Neural crest cell (in vitro differentiated cells): ENCODE measurements around the gene TIE1. TPM values are rescaled to one million over a fixed set of nuclear protein-coding genes. Genes with fewer than 3 reads are reported as not detected.
A peak's percentile ranks its signal among the peaks of the same experiment; 100 is the strongest.

ENCODE experiments used
- DNase-seq: peaks from one replicate; pipeline ENCODE4 v3.0.0; 2021; ENCODE audit warnings: low read depth, mixed read lengths, low spot score
- H3K27ac Mint-ChIP-seq: one replicate; pipeline ENCODE4 v1.8.0; 2021; ENCODE audit warnings: mild to moderate bottlenecking, mixed read lengths; ENCODE audit not compliant: unreplicated experiment
- H3K27me3 Mint-ChIP-seq: 2 replicates; pipeline ENCODE4 v1.8.0; 2021; ENCODE audit warnings: low read depth, mild to moderate bottlenecking, mixed read lengths
- H3K36me3 Mint-ChIP-seq: 2 replicates; pipeline ENCODE4 v1.8.0; 2021; ENCODE audit warnings: low read depth, mild to moderate bottlenecking, mixed read lengths
- H3K4me1 Mint-ChIP-seq: 2 replicates; pipeline ENCODE4 v1.8.0; 2021; ENCODE audit warnings: mixed read lengths
- H3K4me3 Mint-ChIP-seq: one replicate; pipeline ENCODE4 v1.8.0; 2021; ENCODE audit warnings: mild to moderate bottlenecking, mixed read lengths
- H3K9me3 Mint-ChIP-seq: 2 replicates; pipeline ENCODE4 v1.8.0; 2021; ENCODE audit warnings: mixed read lengths
- CTCF ChIP-seq: fragments of 200-600 bp; sonication (generic); conservative IDR thresholded peaks from 2 replicates; pipeline ENCODE4 v1.5.0; 2021; ENCODE audit warnings: antibody characterized with exemption, mild to moderate bottlenecking
- total RNA-seq: library from RNA; stranded (reverse); gene quantifications from 2 replicates; pipeline ENCODE4 v1.2.1, GENCODE V29; 2021

TIE1 gene
- total RNA-seq, 1 donor from 2014 or later: 2.2 TPM

- Mint-ChIP-seq H3K9me3 (peaks cover 3% of the 10 kb centered on the region), H3K4me1 (peaks cover 53% of the 10 kb centered on the region), H3K4me3 (peak overlapping the region; percentile 98), H3K27ac (peak overlapping the region; percentile 93), H3K36me3 (peaks cover 23% of the 10 kb centered on the region), H3K27me3 (no peaks in the 10 kb centered on the region)
- TF ChIP-seq CTCF: peak; percentile 62
- no peak for DNase-seq
Measured at GRCh38 chr1:43358121-43358745, 57.5 kb downstream of the TIE1 start.

GRCh38 chr1:43358746-43359693 is 58.2 kb downstream of the TIE1 start, which contains the start of gene CDC20:
Gene CDC20, plus strand, starts transcription at chr1:43358981. Its CDS starts 235 bp downstream, at chr1:43359216.
- Mint-ChIP-seq H3K4me1 (peaks cover 59% of the 10 kb centered on the region), H3K36me3 (peaks cover 26% of the 10 kb centered on the region), H3K27ac (peak within 1 kb of the TSS; percentile 93), H3K27me3 (no peaks in the 10 kb centered on the region), H3K4me3 (peak within 1 kb of the TSS; percentile 98), H3K9me3 (peaks cover 3% of the 10 kb centered on the region)
- peak; percentile 98 for DNase-seq
- TF ChIP-seq CTCF: no peak

DNA sequence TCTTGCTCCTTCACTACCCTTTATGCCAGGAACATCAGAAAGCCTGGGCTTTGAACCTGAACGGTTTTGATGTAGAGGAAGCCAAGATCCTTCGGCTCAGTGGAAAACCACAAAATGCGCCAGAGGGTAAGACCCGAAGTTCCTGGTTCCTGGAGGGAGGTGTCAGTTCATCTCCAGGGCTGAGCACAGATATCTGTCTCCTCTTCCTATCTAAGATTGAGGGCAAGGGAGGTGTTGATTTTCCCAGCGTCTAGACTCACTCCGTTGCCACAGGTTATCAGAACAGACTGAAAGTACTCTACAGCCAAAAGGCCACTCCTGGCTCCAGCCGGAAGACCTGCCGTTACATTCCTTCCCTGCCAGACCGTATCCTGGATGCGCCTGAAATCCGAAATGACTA is 58.9 kb downstream of the TIE1 start:
- Mint-ChIP-seq H3K4me3 (peak overlapping the region; percentile 98), H3K27me3 (no peaks in the 10 kb centered on the region), H3K9me3 (peaks cover 3% of the 10 kb centered on the region), H3K27ac (peak overlapping the region; percentile 24), H3K4me1 (peaks cover 60% of the 10 kb centered on the region), H3K36me3 (peaks cover 30% of the 10 kb centered on the region)
- DNase-seq: no peak
- no peak for TF ChIP-seq CTCF

DNA sequence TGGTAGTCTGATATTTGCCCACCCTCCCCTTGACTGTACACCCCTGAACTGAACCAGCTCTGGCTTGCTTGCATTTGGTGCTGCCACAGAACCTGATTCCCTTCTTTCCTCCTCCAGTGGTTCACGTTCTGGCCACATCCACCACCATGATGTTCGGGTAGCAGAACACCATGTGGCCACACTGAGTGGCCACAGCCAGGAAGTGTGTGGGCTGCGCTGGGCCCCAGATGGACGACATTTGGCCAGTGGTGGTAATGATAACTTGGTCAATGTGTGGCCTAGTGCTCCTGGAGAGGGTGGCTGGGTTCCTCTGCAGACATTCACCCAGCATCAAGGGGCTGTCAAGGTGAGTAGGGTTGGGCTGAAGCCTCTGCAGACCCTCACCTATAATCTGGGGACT is 59.8 kb downstream of the TIE1 start:
- Mint-ChIP-seq H3K4me1 (peaks cover 67% of the 10 kb centered on the region), H3K27ac (no peak overlapping the region), H3K4me3 (peak overlapping the region; percentile 98), H3K9me3 (peaks cover 3% of the 10 kb centered on the region), H3K36me3 (peaks cover 36% of the 10 kb centered on the region), H3K27me3 (no peaks in the 10 kb centered on the region)
- DNase-seq: no peak
- TF ChIP-seq CTCF: no peak

GRCh38 chr1:43363283-43363934 is 62.6 kb downstream of the TIE1 start:
- Mint-ChIP-seq H3K27me3 (no peaks in the 10 kb centered on the region), H3K9me3 (no peaks in the 10 kb centered on the region), H3K4me3 (peak overlapping the region; percentile 82), H3K4me1 (peaks cover 64% of the 10 kb centered on the region), H3K27ac (no peak overlapping the region), H3K36me3 (peaks cover 36% of the 10 kb centered on the region)
- no peak for TF ChIP-seq CTCF
- no peak for DNase-seq
